Left lung (tissue), 10 donors: ENCODE measurements around the gene RASA2. TPM values are rescaled to one million over a fixed set of nuclear protein-coding genes. Genes with fewer than 3 reads are reported as not detected.
A peak's percentile ranks its signal among the peaks of the same experiment; 100 is the strongest.

ENCODE experiments used
- ATAC-seq: fragments of 200-7000 bp; cut with Tn5 transposase; one replicate; pipeline ENCODE4 v1.9.1; 2020; ENCODE audit warnings: moderate library complexity
- DNase-seq, 4 donors: peaks; one replicate each; pipeline ENCODE4 v3.0.0-alpha.2; 2013 to 2020
- H3K27ac ChIP-seq, 2 donors: fragments of 200-600 bp; sonication (generic) in 1 of 2; one replicate each; pipeline versions ENCODE4 v1.5.0 to v1.8.0; 2020 to 2021
- H3K27me3 ChIP-seq, 2 donors: fragments of 200-600 bp; sonication (generic) in 1 of 2; one replicate each; pipeline versions ENCODE4 v1.5.0 to v1.8.0; 2020 to 2021
- H3K36me3 ChIP-seq, 2 donors: fragments of 200-600 bp; sonication (generic) in 1 of 2; one replicate each; pipeline versions ENCODE4 v1.5.0 to v1.8.0; 2020 to 2021
- H3K4me1 ChIP-seq, 2 donors: fragments of 200-600 bp; one replicate each; pipeline ENCODE4 v1.8.0; 2021
- H3K4me3 ChIP-seq, 2 donors: fragments of 200-600 bp; sonication (generic) in 1 of 2; one replicate each; pipeline versions ENCODE4 v1.5.0 to v1.8.0; 2020 to 2021; ENCODE audit warnings: mild to moderate bottlenecking in 1 of 2
- H3K9me3 ChIP-seq, 2 donors: fragments of 200-600 bp; sonication (generic) in 1 of 2; one replicate each; pipeline versions ENCODE4 v1.5.0 to v1.8.0; 2020 to 2021
- CTCF ChIP-seq, 2 donors: fragments of 200-600 bp; sonication (generic) in 1 of 2; IDR thresholded peaks; one replicate each; pipeline versions ENCODE4 v1.5.0 to v1.8.0; 2021; ENCODE audit warnings: antibody characterized with exemption in 2 of 2
- intact Hi-C, 2 donors: fragments of 100-400 bp; cut with DNase I; formaldehyde crosslinking; loops; one replicate each; pipeline versions ENCODE4 v1.11.2 to v1.14.2; 2022
- polyA plus RNA-seq, 6 donors: library from polyadenylated mRNA; unstranded; fragments of 120-200 nt; gene quantifications; one replicate each; pipeline ENCODE4 v1.2.1, GENCODE V29; 2013; ENCODE audit not compliant: insufficient read length in 6 of 6
- total RNA-seq, 2 donors: library from RNA; stranded (reverse); fragmentation: NEBNext Ultra II Directional; extraction: Animal tissue kit (Norgen Biotek cat#: 25700); gene quantifications; one replicate each; pipeline ENCODE4 v1.2.1, GENCODE V29; 2021
- donor health status: DM: no; HTN: yes; CAD: no.
- donor health status: DM: no; HTN: no; CAD: no.

RASA2 gene
- total and polyA plus RNA-seq, 8 donors, result 17.2 to 29.3 (median 25.2) TPM

GRCh38 chr3:141661229-141662196 is 174.7 kb downstream of the RASA2 start:
- peaks cover 0 to 3% of the 10 kb centered on the region in 2 donors for H3K9me3 ChIP-seq
- no peak for TF ChIP-seq CTCF (IDR thresholded peaks at IDR 0.05)
- H3K4me3 ChIP-seq, result no peak overlapping the region
- DNase-seq (no peak), ATAC-seq (no peak)
- peaks cover 0 to 35% of the 10 kb centered on the region in 2 donors for H3K27me3 ChIP-seq
- no peaks in the 10 kb centered on the region for H3K36me3 ChIP-seq
- intact Hi-C loops, result no loop called here
- H3K27ac ChIP-seq, result no peak overlapping the region
- peaks cover 3 to 22% of the 10 kb centered on the region in 2 donors for H3K4me1 ChIP-seq

- Histone ChIP-seq H3K4me1 (peaks cover 3 to 22% of the 10 kb centered on the region in 2 donors), H3K4me3 (no peak overlapping the region), H3K27ac (peak overlapping the region in 1 of 2 donors; percentile 33), H3K9me3 (peaks cover 0 to 1% of the 10 kb centered on the region in 2 donors), H3K36me3 (no peaks in the 10 kb centered on the region), H3K27me3 (peaks cover 0 to 24% of the 10 kb centered on the region in 2 donors)
- DNase-seq (peak in 2 of 4 donors; percentile 55 to 58), ATAC-seq (peak; percentile 76)
- TF ChIP-seq CTCF (IDR thresholded peaks at IDR 0.05), result no peak
- intact Hi-C loops, result no loop called here
These were observed 177.2 kb downstream of the RASA2 start for GRCh38 chr3:141663993-141664392.

Other genes starting within 250 kb of the RASA2 start
- gene ZBTB38, start 118.5 kb upstream of the RASA2 start, total RNA-seq, result 10 to 100 TPM; 84.0 to 91.4 TPM
- 10 to 100 TPM; 71.7 to 91.2 (median 78.5) TPM for gene ZBTB38, start 118.5 kb upstream of the RASA2 start, polyA plus RNA-seq